NCI-H2081 (cell line): ENCODE measurements around the gene CLPTM1.
A peak's percentile ranks its signal among the peaks of the same experiment; 100 is the strongest.
"Not testable (repeated sequence)": the region's sequence is repeated elsewhere in the genome, so short reads cannot be mapped to it uniquely, and the experiment has no call there.

Source experiments
- DNase-seq, 2 experiments: peaks; one replicate each; lab custom pipeline; 2025; lab: John Stamatoyannopoulos, UW

CLPTM1 gene

DNA sequence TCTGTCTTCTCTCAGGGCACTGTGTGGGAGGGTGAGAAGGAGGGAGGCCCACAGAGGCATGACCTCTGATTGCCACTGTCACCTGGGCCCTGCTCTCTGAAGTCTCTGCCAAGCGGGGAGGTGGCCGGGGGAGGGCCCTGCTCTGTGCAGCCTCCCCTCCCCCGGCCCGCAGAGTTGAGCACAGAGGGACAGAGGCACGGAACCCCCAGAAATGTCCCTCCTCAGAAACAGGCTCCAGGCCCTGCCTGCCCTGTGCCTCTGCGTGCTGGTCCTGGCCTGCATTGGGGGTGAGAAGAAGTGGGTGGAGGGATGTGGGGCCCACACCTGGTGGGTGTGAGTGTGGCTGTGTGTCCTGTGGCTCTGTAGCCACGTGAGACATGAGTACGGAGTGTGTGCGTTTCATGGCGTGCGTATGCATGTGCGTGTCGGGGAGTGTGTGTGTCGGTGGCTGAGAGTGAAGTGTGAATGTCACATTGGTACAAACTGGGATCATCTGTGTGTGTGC is 13.1 kb upstream of the CLPTM1 start, which contains the start of gene APOC4:
Gene APOC4 (plus strand): TSS at position 171 of the 505 bp plus-strand sequence. CDS start 41 bp downstream, at position 212.
- DNase-seq, result no peak

DNA sequence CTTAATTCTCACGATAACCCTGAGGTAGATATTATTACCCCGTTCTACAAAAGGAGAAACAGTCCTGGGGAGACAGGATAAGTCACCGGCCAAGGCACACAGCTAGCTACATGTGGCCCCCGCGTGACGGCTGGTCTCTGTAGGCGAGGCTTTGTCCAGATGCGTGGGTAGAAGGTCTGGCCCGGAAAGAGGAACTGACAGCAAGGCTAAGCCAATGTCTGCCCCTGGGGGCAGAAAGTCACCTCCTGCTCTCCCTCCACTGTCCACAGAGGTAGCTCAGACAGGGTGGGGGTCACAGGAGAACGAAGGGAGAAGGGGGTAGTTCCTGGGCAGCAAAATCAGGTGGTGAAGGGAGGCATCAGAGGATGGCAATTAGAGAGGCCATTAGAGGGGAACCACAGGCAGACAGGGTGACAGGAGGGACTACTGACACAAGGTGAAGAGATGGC is 11.4 kb upstream of the CLPTM1 start:
- no peak for DNase-seq

DNA sequence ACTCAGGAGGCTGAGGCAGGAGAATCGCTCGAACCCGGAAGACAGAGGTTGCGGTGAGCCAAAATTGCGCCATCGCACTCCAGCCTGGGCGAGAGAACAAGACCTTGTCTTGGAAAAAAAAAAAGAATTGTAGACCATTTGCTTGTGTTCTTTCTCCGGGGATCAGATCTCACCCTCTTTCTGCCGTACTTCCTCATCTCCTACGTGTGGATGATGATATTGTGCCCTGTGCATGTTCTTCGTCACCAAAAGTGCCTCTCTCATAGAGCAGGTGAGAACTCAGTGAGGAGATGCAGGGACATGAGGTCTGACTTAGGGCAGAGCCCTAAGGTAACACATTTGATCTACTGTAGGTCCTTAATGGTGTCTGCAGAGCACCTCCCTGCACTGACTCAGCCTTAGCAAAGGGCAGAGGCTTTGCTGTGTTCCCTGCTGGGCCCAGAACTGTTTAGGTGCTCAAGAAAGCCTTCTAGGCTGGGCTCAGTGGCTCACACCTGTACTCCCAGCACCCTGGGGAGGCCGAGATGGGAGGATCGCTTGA is 8.1 kb upstream of the CLPTM1 start:
- DNase-seq, result no peak

GRCh38 chr19:44948237-44948636 is 6.9 kb upstream of the CLPTM1 start:
- DNase-seq, result no peak

- DNase-seq, result no peak
Observed at GRCh38 chr19:44948763-44949374, 6.3 kb upstream of the CLPTM1 start.

DNA sequence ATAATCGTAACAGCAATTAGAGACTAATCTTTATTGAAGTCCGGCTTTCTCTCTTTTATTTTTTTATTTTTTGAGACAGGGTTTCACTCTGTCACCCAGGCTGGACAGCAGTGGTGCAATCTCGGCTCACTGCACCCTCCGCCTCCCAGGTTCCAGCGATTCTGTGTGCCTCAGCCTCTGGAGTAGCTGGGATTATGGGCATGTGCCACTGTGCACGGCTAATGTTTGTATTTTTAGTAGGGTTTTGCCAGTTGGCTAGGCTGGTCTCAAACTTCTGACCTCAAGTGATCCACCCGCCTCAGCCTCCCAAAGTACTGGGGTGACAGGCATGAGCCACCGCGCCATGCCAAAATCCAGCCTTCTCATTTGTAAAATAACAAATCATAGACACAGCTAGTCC is 5.6 kb upstream of the CLPTM1 start:
- no peak for DNase-seq

- peak; percentile 71 to 80 for DNase-seq
Observed at GRCh38 chr19:44951179-44952159, 3.7 kb upstream of the CLPTM1 start.

GRCh38 chr19:44954278-44954648 is 917 bp upstream of the CLPTM1 start:
- DNase-seq, result no peak

DNA sequence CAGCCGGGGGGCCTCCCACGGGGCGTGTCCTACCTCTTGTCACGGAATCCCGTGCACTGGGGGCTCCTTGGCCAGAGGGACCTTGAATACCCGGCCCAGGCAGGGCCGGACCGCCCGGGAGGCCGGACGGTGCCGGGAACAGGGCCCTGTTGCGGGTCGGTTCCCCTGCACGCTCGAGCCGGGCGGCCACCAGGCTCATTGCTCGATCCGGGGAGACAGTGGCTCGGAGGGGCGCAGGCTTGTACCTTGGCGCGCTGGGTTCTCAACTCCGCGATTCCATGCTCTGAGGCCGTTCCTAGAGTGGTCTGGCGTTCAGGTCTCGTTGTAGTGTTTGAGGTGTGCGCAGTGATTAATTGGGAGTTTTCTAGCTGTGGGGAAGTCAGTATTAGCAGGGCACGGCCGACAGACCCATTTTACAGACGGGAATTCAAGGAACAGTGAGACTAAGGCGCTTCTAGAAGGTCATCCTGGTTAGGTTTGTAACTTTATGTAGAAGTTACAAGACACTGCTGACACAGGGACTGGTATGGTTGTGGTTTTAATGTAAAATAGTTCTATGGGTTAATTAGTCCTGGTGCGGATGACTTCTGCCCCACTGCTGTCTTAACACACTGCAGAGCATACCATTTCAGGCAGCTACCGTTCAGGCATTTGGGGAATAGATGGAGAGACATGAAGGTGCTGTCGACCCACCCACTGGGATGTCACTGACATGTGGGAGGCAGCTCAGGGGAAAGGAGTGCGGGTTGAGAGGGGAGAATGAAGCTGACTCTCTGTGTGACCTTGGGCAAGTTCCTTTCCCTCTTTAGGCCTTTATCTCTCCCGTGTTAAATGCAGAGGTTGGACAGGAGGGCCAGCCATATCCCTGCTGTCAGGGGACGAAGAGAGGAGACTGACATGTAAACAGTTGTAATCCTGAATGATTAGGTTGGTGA is 592 bp downstream of the CLPTM1 start:
- no peak for DNase-seq

- no peak for DNase-seq
Observed at GRCh38 chr19:44957526-44957925, 2.3 kb downstream of the CLPTM1 start.

GRCh38 chr19:44958090-44958489 is 2.9 kb downstream of the CLPTM1 start:
- DNase-seq, result no peak

- DNase-seq, result no peak
Observed at GRCh38 chr19:44959691-44960090, 4.5 kb downstream of the CLPTM1 start.

GRCh38 chr19:44960906-44961728 is 5.9 kb downstream of the CLPTM1 start:
- no peak for DNase-seq

GRCh38 chr19:44961821-44962220 is 6.6 kb downstream of the CLPTM1 start:
- no peak for DNase-seq

DNA sequence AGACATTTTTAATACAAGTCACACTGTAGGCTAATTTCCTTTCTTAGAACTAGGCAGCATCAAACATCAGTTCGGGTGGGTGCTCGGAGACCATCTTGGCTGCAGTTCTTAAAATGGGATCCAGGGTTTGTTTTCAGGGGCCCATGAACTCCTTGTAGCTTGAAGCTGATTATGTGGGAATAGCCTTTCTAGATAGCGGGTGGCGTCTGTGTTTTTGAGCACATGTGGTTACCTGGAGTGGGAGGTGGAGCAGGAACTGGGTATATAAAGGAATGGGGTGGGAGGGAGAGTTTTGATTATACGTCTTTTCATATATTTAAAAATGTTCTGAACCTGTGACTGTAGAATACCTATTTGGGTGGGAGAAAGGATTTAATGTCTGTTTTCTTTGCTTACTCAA is 12.9 kb downstream of the CLPTM1 start:
- DNase-seq, result no peak

- DNase-seq, result no peak
Observed at GRCh38 chr19:44968670-44969069, 13.5 kb downstream of the CLPTM1 start.

- no peak for DNase-seq
Observed at GRCh38 chr19:44969437-44969836, 14.3 kb downstream of the CLPTM1 start.

- DNase-seq, result not testable (repeated sequence)
Observed at GRCh38 chr19:44971451-44971850, 16.3 kb downstream of the CLPTM1 start.

DNA sequence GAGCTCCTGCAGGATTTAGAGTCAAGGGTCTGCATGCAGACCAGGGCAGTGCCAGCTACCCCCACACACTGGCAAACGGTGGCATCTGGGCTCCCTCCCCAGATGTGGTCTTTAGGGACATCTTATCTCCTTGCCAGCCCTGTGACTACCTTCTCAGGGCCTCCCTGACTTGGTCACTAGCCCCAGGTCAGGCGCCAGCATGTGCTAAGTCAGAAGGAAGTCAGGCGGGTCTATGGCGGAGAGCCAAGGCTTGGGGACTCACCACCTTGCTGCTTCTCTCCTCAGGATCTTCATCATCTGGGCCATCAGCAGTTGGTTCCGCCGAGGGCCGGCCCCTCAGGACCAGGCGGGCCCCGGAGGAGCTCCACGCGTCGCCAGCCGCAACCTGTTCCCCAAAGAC is 17.6 kb downstream of the CLPTM1 start:
- no peak for DNase-seq

DNA sequence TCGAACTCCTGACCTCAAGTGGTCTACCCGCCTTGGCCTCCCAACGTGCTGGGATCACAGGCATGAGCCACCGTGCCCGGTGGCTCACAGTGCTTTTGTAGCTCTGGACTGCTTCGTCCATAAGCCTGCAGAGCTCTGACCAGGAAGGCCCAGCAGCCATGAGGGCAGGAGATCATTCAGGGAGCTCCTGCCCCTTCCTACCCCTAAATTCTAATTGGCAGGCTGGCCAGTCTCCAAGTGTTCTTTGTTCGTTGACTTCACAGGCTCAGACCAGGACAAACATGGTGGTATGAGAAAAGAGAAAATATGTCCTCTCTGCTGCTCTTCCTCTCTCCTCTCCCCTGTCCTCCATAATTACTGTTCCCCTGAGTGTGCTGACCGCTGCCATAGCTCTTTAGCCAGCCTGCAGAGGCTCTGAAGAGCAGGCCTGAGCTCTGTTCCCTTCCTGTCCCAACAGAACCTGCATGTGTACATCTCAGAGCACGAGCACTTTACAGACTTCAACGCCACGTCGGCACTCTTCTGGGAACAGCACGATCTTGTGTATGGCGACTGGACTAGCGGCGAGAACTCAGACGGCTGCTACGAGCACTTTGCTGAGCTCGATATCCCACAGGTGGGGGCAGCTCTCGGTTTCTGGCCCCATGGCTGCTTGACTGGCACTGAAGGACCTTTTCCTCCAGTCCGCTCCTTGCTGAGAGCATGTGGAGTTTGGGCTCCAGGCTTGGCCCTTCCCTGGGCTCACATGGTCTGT is 19.0 kb downstream of the CLPTM1 start:
- no peak for DNase-seq
